ENCODE results near the gene MRPL58. TPM values are rescaled to one million over a fixed set of nuclear protein-coding genes. Genes with fewer than 3 reads are reported as not detected.

Gene MRPL58
- total RNA-seq, 1 donor from 2014 or later, result 23.8 TPM

DNA sequence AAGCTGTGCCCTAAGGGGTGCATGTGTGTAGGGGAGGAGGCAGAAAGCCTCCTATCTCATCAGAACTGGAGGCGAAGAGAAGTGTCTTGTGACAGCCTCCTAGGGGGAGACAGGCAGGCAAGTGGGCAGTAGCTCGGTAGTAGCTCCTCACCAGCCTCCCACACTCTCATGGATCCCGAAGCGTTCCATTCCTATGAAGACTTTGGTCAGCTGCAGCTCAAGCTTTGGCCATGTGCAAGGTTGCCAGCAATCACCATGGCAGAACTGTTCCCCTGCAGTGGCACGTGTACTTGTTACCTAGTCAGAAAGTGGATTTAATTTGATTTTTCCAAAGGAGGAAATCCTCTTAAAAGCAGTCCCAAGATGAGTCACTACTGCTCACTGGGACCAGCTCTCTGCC lies 6.7 kb downstream of the MRPL58 start:
- peaks cover 14% of the 10 kb centered on the region for H3K79me2 ChIP-seq (ENCODE audit: insufficient read depth, low read length)
- Mint-ChIP-seq H3K9me3 (ENCODE audit: unreplicated experiment) (no peaks in the 10 kb centered on the region), H3K27ac (ENCODE audit: unreplicated experiment) (no peak overlapping the region), H3K4me1 (ENCODE audit: low read depth, unreplicated experiment) (no peaks in the 10 kb centered on the region), H3K27me3 (ENCODE audit: low read depth, unreplicated experiment) (no peaks in the 10 kb centered on the region), H3K36me3 (ENCODE audit: low read depth, unreplicated experiment) (peaks cover 9% of the 10 kb centered on the region), H3K4me3 (ENCODE audit: unreplicated experiment) (no peak overlapping the region)
- H3K9ac ChIP-seq (ENCODE audit: low read length), result no peak overlapping the region
- H3K27me3 ChIP-seq (ENCODE audit: insufficient read depth, low read length), result no peaks in the 10 kb centered on the region
- H2AFZ ChIP-seq (ENCODE audit: low read depth, low read length), result no peak overlapping the region
- TF ChIP-seq, protein P1, sequence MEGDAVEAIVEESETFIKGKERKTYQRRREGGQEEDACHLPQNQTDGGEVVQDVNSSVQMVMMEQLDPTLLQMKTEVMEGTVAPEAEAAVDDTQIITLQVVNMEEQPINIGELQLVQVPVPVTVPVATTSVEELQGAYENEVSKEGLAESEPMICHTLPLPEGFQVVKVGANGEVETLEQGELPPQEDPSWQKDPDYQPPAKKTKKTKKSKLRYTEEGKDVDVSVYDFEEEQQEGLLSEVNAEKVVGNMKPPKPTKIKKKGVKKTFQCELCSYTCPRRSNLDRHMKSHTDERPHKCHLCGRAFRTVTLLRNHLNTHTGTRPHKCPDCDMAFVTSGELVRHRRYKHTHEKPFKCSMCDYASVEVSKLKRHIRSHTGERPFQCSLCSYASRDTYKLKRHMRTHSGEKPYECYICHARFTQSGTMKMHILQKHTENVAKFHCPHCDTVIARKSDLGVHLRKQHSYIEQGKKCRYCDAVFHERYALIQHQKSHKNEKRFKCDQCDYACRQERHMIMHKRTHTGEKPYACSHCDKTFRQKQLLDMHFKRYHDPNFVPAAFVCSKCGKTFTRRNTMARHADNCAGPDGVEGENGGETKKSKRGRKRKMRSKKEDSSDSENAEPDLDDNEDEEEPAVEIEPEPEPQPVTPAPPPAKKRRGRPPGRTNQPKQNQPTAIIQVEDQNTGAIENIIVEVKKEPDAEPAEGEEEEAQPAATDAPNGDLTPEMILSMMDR (IDR thresholded peaks at IDR 0.05; ENCODE audit: insufficient read depth, low read depth, low read length), result no peak
- TF ChIP-seq EZH2 (IDR thresholded peaks at IDR 0.05; ENCODE audit: insufficient read depth, low read length), result no peak
- no peaks in the 10 kb centered on the region for H3K9me3 ChIP-seq (ENCODE audit: insufficient read depth, low read depth, low read length)
- DNase-seq (ENCODE audit: low read depth) (no peak), FAIRE-seq (no peak)
- no peak overlapping the region for H3K27ac ChIP-seq (ENCODE audit: low read depth, low read length)
- H3K4me1 ChIP-seq (ENCODE audit: insufficient read depth, low read length), result no peaks in the 10 kb centered on the region
- H3K4me3 ChIP-seq (ENCODE audit: insufficient read depth, low read depth, low read length), result no peak overlapping the region
- no peaks in the 10 kb centered on the region for H4K20me1 ChIP-seq (ENCODE audit: insufficient read depth, low read length)
- peaks cover 20% of the 10 kb centered on the region for H3K36me3 ChIP-seq (ENCODE audit: insufficient read depth, low read length)
- no peak overlapping the region for H3K4me2 ChIP-seq (ENCODE audit: low read length)

DNA sequence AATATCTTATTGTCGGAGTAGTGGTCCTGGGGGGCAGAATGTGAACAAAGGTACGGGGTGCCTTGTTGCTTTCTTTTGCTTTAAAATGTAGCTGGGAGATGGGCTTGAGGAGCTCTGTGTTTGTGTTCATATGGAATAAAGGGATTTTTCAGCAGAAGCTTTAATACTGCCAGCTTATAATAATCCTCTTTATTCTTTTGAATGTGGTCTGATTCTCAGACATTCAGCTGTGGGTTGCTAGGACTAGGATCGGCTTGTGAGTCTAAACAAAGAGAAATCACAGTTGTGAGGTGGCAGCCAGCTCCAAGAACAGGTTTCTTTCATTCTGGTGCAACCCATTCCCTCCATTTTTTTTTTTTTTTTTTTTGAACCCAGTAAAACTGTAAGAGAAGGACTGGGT lies 7.2 kb downstream of the MRPL58 start:
- Histone ChIP-seq H3K27me3 (ENCODE audit: insufficient read depth, low read length) (no peaks in the 10 kb centered on the region), H4K20me1 (ENCODE audit: insufficient read depth, low read length) (no peaks in the 10 kb centered on the region), H3K79me2 (ENCODE audit: insufficient read depth, low read length) (peaks cover 10% of the 10 kb centered on the region), H3K4me3 (ENCODE audit: insufficient read depth, low read depth, low read length) (no peak overlapping the region), H3K36me3 (ENCODE audit: insufficient read depth, low read length) (peaks cover 20% of the 10 kb centered on the region), H3K4me1 (ENCODE audit: insufficient read depth, low read length) (no peaks in the 10 kb centered on the region), H3K9ac (ENCODE audit: low read length) (no peak overlapping the region), H3K27ac (ENCODE audit: low read depth, low read length) (no peak overlapping the region), H3K9me3 (ENCODE audit: insufficient read depth, low read depth, low read length) (no peaks in the 10 kb centered on the region), H2AFZ (ENCODE audit: low read depth, low read length) (no peak overlapping the region), H3K4me2 (ENCODE audit: low read length) (no peak overlapping the region)
- H3K36me3 Mint-ChIP-seq (ENCODE audit: low read depth, unreplicated experiment), result peaks cover 11% of the 10 kb centered on the region
- TF ChIP-seq, protein P1 (IDR thresholded peaks at IDR 0.05; ENCODE audit: insufficient read depth, low read depth, low read length), result no peak
- TF ChIP-seq EZH2 (IDR thresholded peaks at IDR 0.05; ENCODE audit: insufficient read depth, low read length), result no peak
- no peaks in the 10 kb centered on the region for H3K9me3 Mint-ChIP-seq (ENCODE audit: unreplicated experiment)
- H3K27me3 Mint-ChIP-seq (ENCODE audit: low read depth, unreplicated experiment), result no peaks in the 10 kb centered on the region
- DNase-seq (ENCODE audit: low read depth) (no peak), FAIRE-seq (no peak)
- no peak overlapping the region for H3K27ac Mint-ChIP-seq (ENCODE audit: unreplicated experiment)
- no peaks in the 10 kb centered on the region for H3K4me1 Mint-ChIP-seq (ENCODE audit: low read depth, unreplicated experiment)
- H3K4me3 Mint-ChIP-seq (ENCODE audit: unreplicated experiment), result no peak overlapping the region

DNA sequence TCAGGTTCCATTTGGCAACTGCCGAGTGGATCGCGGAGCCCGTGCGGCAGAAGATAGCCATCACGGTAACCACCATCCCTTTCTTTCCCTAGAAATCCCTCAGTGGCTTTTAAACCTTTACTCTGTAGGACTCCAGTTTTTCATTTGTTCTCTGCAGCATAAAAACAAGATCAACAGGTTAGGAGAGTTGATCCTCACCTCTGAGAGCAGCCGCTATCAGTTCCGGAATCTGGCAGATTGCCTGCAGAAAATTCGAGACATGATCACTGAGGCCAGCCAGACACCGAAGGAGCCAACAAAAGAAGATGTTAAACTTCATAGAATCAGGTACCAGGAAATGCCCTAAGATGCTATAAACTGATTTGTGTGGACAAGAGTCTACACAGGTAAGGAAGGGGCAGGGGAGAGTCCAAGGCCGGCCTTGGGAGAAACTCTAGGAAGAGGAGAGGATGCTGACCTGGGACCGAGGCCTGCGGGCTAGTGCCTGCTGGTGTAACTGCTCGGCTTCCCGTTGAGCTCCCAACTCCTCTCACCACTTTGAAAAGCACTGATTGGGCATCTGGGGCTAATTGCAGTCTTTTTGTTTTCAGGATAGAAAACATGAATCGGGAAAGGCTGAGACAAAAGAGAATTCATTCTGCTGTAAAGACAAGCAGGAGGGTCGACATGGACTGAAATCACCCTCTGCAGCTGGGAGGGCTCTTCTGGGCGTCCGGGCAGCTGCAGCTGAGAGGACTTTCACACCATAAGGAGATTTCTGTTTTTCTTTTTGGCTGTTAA lies 8.1 kb downstream of the MRPL58 start:
- no peak overlapping the region for H3K9ac ChIP-seq (ENCODE audit: low read length)
- peaks cover 18% of the 10 kb centered on the region for H3K36me3 Mint-ChIP-seq (ENCODE audit: low read depth, unreplicated experiment)
- no peaks in the 10 kb centered on the region for H3K4me1 ChIP-seq (ENCODE audit: insufficient read depth, low read length)
- peaks cover 20% of the 10 kb centered on the region for H3K36me3 ChIP-seq (ENCODE audit: insufficient read depth, low read length)
- no peak for DNase-seq (ENCODE audit: low read depth)
- no peaks in the 10 kb centered on the region for H3K9me3 Mint-ChIP-seq (ENCODE audit: unreplicated experiment)
- no peak overlapping the region for H3K4me3 Mint-ChIP-seq (ENCODE audit: unreplicated experiment)
- TF ChIP-seq, protein P1 (IDR thresholded peaks at IDR 0.05; ENCODE audit: insufficient read depth, low read depth, low read length), result no peak
- no peak for TF ChIP-seq EZH2 (IDR thresholded peaks at IDR 0.05; ENCODE audit: insufficient read depth, low read length)
- peaks cover 5% of the 10 kb centered on the region for H3K79me2 ChIP-seq (ENCODE audit: insufficient read depth, low read length)
- no peak overlapping the region for H2AFZ ChIP-seq (ENCODE audit: low read depth, low read length)
- H3K9me3 ChIP-seq (ENCODE audit: insufficient read depth, low read depth, low read length), result no peaks in the 10 kb centered on the region
- H3K27me3 Mint-ChIP-seq (ENCODE audit: low read depth, unreplicated experiment), result no peaks in the 10 kb centered on the region
- H4K20me1 ChIP-seq (ENCODE audit: insufficient read depth, low read length), result no peaks in the 10 kb centered on the region
- H3K27ac Mint-ChIP-seq (ENCODE audit: unreplicated experiment), result no peak overlapping the region
- H3K4me3 ChIP-seq (ENCODE audit: insufficient read depth, low read depth, low read length), result no peak overlapping the region
- no peak overlapping the region for H3K4me2 ChIP-seq (ENCODE audit: low read length)
- H3K27ac ChIP-seq (ENCODE audit: low read depth, low read length), result no peak overlapping the region
- no peaks in the 10 kb centered on the region for H3K27me3 ChIP-seq (ENCODE audit: insufficient read depth, low read length)
- FAIRE-seq, result no peak
- H3K4me1 Mint-ChIP-seq (ENCODE audit: low read depth, unreplicated experiment), result no peaks in the 10 kb centered on the region

Measured in astrocyte (in vitro differentiated cells and primary cell).